Type B pancreatic cell (in vitro differentiated cells): Measurements from ENCODE around the gene MYH10. TPM values are rescaled to one million over a fixed set of nuclear protein-coding genes. Genes with fewer than 3 reads are reported as not detected.
A peak's percentile ranks its signal among the peaks of the same experiment; 100 is the strongest.

Experiments used
- DNase-seq: peaks from one replicate; pipeline ENCODE4 v3.0.0; 2021; ENCODE audit warnings: mixed read lengths; ENCODE audit not compliant: unreplicated experiment; ENCODE audit errors: extremely low spot score
- H3K27ac Mint-ChIP-seq: 2 replicates; pipeline ENCODE4 v1.8.0; 2021; ENCODE audit warnings: mild to moderate bottlenecking, mixed read lengths
- H3K27me3 Mint-ChIP-seq: 2 replicates; pipeline ENCODE4 v1.8.0; 2021; ENCODE audit warnings: mixed read lengths
- H3K36me3 Mint-ChIP-seq: 2 replicates; pipeline ENCODE4 v1.8.0; 2021; ENCODE audit warnings: mixed read lengths
- H3K4me1 Mint-ChIP-seq: one replicate; pipeline ENCODE4 v1.8.0; 2021; ENCODE audit warnings: mixed read lengths; ENCODE audit not compliant: unreplicated experiment
- H3K4me3 Mint-ChIP-seq: 2 replicates; pipeline ENCODE4 v1.8.0; 2021; ENCODE audit warnings: mild to moderate bottlenecking, mixed read lengths
- H3K9me3 Mint-ChIP-seq: 2 replicates; pipeline ENCODE4 v1.8.0; 2021; ENCODE audit warnings: mixed read lengths
- CTCF ChIP-seq: fragments of 200-600 bp; sonication (generic); conservative IDR thresholded peaks from 2 replicates; pipeline ENCODE4 v1.5.0; 2021; ENCODE audit warnings: antibody characterized with exemption, mild to moderate bottlenecking
- total RNA-seq: library from RNA; stranded (reverse); gene quantifications from 2 replicates; pipeline ENCODE4 v1.2.1, GENCODE V29; 2021; ENCODE audit warnings: low replicate concordance

The MYH10 gene
- total RNA-seq, 1 donor from 2014 or later = 254 TPM

- H3K36me3 Mint-ChIP-seq = peaks cover 6% of the 10 kb centered on the region
- no peaks in the 10 kb centered on the region for H3K27me3 Mint-ChIP-seq
- peak; percentile 99 for DNase-seq
- peaks cover 13% of the 10 kb centered on the region for H3K4me1 Mint-ChIP-seq
- no peaks in the 10 kb centered on the region for H3K9me3 Mint-ChIP-seq
- peak within 1 kb of the TSS; percentile 95 for H3K4me3 Mint-ChIP-seq
- no peak for TF ChIP-seq CTCF
- peak within 1 kb of the TSS; percentile 98 for H3K27ac Mint-ChIP-seq
Measured at GRCh38 chr17:8435245-8436168, 195.0 kb downstream of the MYH10 start, which contains the start of gene NDEL1. TSS of gene NDEL1 (plus strand) at chr17:8435884. CDS start at chr17:8444272, 8,388 bp downstream.

- no peak for DNase-seq
- Mint-ChIP-seq H3K36me3 (no peaks in the 10 kb centered on the region), H3K4me3 (no peak overlapping the region), H3K27ac (no peak overlapping the region), H3K4me1 (no peaks in the 10 kb centered on the region), H3K27me3 (no peaks in the 10 kb centered on the region), H3K9me3 (no peaks in the 10 kb centered on the region)
- TF ChIP-seq CTCF = no peak
Measured at GRCh38 chr17:8430966-8431365, 199.6 kb downstream of the MYH10 start.

- H3K27ac Mint-ChIP-seq = no peak overlapping the region
- TF ChIP-seq CTCF = no peak
- no peaks in the 10 kb centered on the region for H3K9me3 Mint-ChIP-seq
- no peaks in the 10 kb centered on the region for H3K36me3 Mint-ChIP-seq
- no peaks in the 10 kb centered on the region for H3K4me1 Mint-ChIP-seq
- peaks cover 7% of the 10 kb centered on the region for H3K27me3 Mint-ChIP-seq
- no peak for DNase-seq
- no peak overlapping the region for H3K4me3 Mint-ChIP-seq
Measured at GRCh38 chr17:8426802-8427201, 203.7 kb downstream of the MYH10 start.

GRCh38 chr17:8426094-8426720 is 204.3 kb downstream of the MYH10 start:
- H3K27me3 Mint-ChIP-seq = peaks cover 9% of the 10 kb centered on the region
- no peak overlapping the region for H3K4me3 Mint-ChIP-seq
- no peaks in the 10 kb centered on the region for H3K36me3 Mint-ChIP-seq
- H3K9me3 Mint-ChIP-seq = no peaks in the 10 kb centered on the region
- no peak overlapping the region for H3K27ac Mint-ChIP-seq
- no peak for TF ChIP-seq CTCF
- H3K4me1 Mint-ChIP-seq = no peaks in the 10 kb centered on the region
- no peak for DNase-seq

Other genes with a start within 250 kb of the MYH10 start
- gene RPL26, start 247.5 kb downstream of the MYH10 start, total RNA-seq = 2,046 and 2,187 TPM in 2 replicates
- 0.24 and 1.1 TPM in 2 replicates for gene RNF222, start 232.9 kb downstream of the MYH10 start, total RNA-seq
- gene NDEL1, start 194.8 kb downstream of the MYH10 start, total RNA-seq = 51.4 and 77.9 TPM in 2 replicates
- not detected in 2 replicates for gene CCDC42, start 114.1 kb upstream of the MYH10 start, total RNA-seq
- gene SPDYE4, start 127.8 kb upstream of the MYH10 start, total RNA-seq = not detected in 2 replicates
- gene MFSD6L, start 168.6 kb upstream of the MYH10 start, total RNA-seq = 3.1 and 3.6 TPM in 2 replicates
- gene PIK3R6, start 236.9 kb upstream of the MYH10 start, total RNA-seq = not detected in 2 replicates